Breast epithelium (tissue), 3 donors: ENCODE measurements around the gene ADAMTS17.

ENCODE experiments used
- CTCF ChIP-seq, 3 donors: fragments of 450-650 bp; IDR thresholded peaks; one replicate each; pipeline ENCODE4 v1.5.1; 2016 to 2017; ENCODE audit warnings: antibody characterized with exemption in 3 of 3, mild to moderate bottlenecking in 3 of 3, moderate library complexity in 3 of 3
- POLR2A ChIP-seq: fragments of 450-650 bp; IDR thresholded peaks from one replicate; pipeline ENCODE4 v1.6.1; 2016; ENCODE audit warnings: antibody characterized with exemption, mild to moderate bottlenecking, moderate library complexity
- POLR2AphosphoS5 ChIP-seq, 3 donors: sonication (generic); formaldehyde crosslinking; IDR thresholded peaks; one replicate each; pipeline ENCODE4 v1.6.1; 2017; ENCODE audit warnings: antibody characterized with exemption in 3 of 3

GRCh38 chr15:99956820-99957641 is 384.7 kb downstream of the ADAMTS17 start:
- TF ChIP-seq CTCF (IDR thresholded peaks at IDR 0.05) (no peak), POLR2AphosphoS5 (IDR thresholded peaks at IDR 0.05) (no peak), POLR2A (no peak)
